SH-SY5Y (cell line): Measurements from ENCODE around the gene PLXNA3.

Source experiments
- GATA2 ChIP-seq: IDR thresholded peaks from 2 replicates; pipeline ENCODE4 v1.6.1; 2011; ENCODE audit warnings: mild to moderate bottlenecking, low read depth, low read length
- GATA3 ChIP-seq: IDR thresholded peaks from 2 replicates; pipeline ENCODE4 v1.6.1; 2011; ENCODE audit warnings: low read depth, mild to moderate bottlenecking, low read length, moderate library complexity

DNA sequence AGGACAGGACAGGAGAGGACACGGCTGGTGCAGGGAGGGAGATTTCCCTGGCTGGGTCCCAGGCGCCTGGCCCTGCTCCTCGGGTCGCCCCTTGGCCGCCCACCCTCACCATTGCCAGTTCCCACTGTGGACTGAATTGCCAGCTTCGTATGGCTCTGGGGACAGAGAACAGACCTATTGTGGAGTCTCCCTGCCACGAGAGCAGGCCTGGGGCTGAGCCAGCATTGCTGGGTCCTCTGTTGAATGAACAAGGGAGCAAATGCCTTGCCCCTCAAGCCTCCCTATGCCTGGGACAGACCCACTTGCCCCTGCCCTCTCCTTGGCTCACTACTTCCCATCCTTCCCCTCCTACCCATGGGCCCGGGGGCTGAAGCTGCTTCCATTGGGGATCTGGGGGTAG, 4.3 kb downstream of the PLXNA3 start:
- TF ChIP-seq GATA2 (no peak), GATA3 (no peak)
